ENCODE measurements around the gene NIPA2. TPM values are rescaled to one million over a fixed set of nuclear protein-coding genes. Genes with fewer than 3 reads are reported as not detected.

NIPA2 gene
- total RNA-seq, 1 experiment from 2014 or later, result 89.4 TPM

DNA sequence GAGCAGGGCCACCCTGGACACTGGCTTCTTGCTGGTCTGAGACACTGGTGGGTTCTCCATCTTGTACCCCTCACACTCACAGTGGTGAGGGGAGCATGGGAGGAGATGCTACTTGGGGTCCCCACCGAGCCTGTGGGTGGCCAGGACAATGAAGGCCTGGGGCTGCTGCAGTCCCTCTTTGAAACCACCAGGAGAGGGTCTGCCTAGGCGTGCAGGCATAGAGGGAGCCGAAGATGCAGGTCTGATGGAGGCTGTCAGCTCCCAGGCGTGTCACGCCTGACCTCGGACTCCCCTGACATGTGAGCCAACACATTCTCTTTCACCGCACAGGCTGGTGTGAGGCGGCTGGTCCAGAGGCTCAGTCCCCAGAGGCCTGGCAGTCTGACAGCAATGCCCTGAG lies 39.1 kb downstream of the NIPA2 start:
- no peak overlapping the region for H3K27ac Mint-ChIP-seq (ENCODE audit: unreplicated experiment)
- POLR2A ChIA-PET, result no interaction called here
- peaks cover 90% of the 10 kb centered on the region for H3K36me3 Mint-ChIP-seq (ENCODE audit: insufficient read depth, unreplicated experiment)
- intact Hi-C loops (cut with micrococcal nuclease; ENCODE audit: unreplicated experiment), result no loop called here
- no peaks in the 10 kb centered on the region for H3K9me3 Mint-ChIP-seq (ENCODE audit: unreplicated experiment)
- peaks cover 11% of the 10 kb centered on the region for H3K36me3 ChIP-seq (ENCODE audit: control insufficient read depth, insufficient read depth, low read length)
- CTCF ChIA-PET, result no interaction called here
- no peaks in the 10 kb centered on the region for H3K9me3 ChIP-seq
- H3K4me3 ChIP-seq (ENCODE audit: low read depth, low read length), result no peak overlapping the region
- BruUV-seq (replicated peaks), result no TSS peak
- DNase-seq, result peak in 1 of 2 experiments; percentile 26
- H3K4me3 Mint-ChIP-seq (ENCODE audit: unreplicated experiment), result no peak overlapping the region
- H3K27me3 Mint-ChIP-seq (ENCODE audit: insufficient read depth, unreplicated experiment), result no peaks in the 10 kb centered on the region
- H3K4me1 Mint-ChIP-seq (ENCODE audit: low read depth, unreplicated experiment), result peaks cover 4% of the 10 kb centered on the region
- no peaks in the 10 kb centered on the region for H3K4me1 ChIP-seq
- TF ChIP-seq, protein P1, sequence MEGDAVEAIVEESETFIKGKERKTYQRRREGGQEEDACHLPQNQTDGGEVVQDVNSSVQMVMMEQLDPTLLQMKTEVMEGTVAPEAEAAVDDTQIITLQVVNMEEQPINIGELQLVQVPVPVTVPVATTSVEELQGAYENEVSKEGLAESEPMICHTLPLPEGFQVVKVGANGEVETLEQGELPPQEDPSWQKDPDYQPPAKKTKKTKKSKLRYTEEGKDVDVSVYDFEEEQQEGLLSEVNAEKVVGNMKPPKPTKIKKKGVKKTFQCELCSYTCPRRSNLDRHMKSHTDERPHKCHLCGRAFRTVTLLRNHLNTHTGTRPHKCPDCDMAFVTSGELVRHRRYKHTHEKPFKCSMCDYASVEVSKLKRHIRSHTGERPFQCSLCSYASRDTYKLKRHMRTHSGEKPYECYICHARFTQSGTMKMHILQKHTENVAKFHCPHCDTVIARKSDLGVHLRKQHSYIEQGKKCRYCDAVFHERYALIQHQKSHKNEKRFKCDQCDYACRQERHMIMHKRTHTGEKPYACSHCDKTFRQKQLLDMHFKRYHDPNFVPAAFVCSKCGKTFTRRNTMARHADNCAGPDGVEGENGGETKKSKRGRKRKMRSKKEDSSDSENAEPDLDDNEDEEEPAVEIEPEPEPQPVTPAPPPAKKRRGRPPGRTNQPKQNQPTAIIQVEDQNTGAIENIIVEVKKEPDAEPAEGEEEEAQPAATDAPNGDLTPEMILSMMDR (IDR thresholded peaks at IDR 0.05; ENCODE audit: insufficient read depth in 1 of 2, low read depth in 1 of 2, low read length in 1 of 2, severe bottlenecking in 1 of 2, unreplicated experiment in 1 of 2), result no peak
- no peaks in the 10 kb centered on the region for H3K27me3 ChIP-seq (replicated peaks; ENCODE audit: control insufficient read depth, insufficient read depth, low read length)

DNA sequence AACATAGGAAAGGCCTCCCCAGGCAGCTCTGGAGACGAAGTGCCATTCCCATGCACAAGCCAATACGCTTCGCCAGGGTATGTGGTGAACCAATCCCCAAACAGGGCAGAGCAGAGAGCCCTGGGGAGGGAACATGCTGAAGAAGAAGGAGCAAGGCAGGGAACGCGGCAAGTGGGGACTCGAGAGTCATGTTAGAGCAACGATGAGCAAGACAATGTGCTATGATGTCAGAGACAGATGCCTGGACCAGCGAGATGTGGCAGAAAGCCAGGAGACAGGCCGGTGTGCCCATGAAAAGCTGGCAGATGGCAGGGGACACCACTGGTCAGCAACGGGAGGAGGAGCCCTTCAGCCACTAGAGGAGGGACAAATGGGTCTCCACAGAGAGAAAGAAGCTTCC lies 39.6 kb downstream of the NIPA2 start:
- H3K4me3 Mint-ChIP-seq (ENCODE audit: unreplicated experiment), result no peak overlapping the region
- CTCF ChIA-PET, result no interaction called here
- BruUV-seq (replicated peaks), result no TSS peak

DNA sequence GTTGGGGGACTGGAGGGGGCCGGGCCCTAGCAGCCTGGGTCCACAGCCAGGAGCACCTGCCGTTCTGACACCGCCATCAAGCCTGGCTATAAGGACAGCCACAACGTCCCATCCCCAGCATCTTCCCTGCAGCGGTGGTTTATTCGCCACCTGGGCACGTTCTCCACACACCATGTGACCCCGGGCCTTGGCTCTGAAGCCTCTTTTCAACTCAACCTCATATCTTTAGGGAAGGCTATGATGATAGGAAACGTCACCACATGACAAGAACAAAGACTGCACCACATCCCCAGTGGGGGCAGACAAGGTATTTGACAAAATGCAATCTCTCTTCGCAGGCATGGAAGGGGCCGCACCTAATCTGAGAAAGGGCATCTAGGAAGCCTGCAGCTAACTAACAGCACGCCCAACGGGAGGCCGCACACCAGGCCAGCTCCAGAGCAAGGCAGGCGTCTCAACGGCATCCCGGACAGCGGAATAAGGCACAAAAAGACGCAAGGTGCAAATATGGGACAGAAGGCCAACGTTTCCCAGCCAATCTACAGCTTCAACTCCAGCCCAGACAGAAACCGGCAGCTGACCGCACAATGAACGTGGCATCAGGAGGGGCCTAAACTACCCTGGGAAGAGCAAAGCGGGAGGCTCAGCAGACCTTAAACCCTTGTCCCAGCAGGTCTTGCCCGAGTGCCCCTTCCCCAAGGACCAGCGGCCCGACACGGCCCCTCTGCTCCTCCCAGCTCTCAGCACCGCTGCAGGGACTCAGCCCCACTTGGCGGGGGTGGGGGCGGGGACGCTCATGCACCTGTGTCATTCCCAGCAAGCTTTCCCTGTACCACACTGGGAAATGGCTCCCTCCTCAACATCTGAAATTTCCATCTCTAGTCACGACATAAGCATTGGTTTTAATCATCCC lies 41.9 kb downstream of the NIPA2 start:
- BruUV-seq (replicated peaks), result no TSS peak
- peak in 1 of 2 experiments; percentile 17 for DNase-seq
- H3K27me3 ChIP-seq (replicated peaks; ENCODE audit: control insufficient read depth, insufficient read depth, low read length), result no peaks in the 10 kb centered on the region
- H3K9me3 ChIP-seq, result no peaks in the 10 kb centered on the region
- Mint-ChIP-seq H3K27ac (ENCODE audit: unreplicated experiment) (no peak overlapping the region), H3K9me3 (ENCODE audit: unreplicated experiment) (peaks cover 1% of the 10 kb centered on the region), H3K4me1 (ENCODE audit: low read depth, unreplicated experiment) (peaks cover 6% of the 10 kb centered on the region), H3K27me3 (ENCODE audit: insufficient read depth, unreplicated experiment) (no peaks in the 10 kb centered on the region), H3K4me3 (ENCODE audit: unreplicated experiment) (no peak overlapping the region), H3K36me3 (ENCODE audit: insufficient read depth, unreplicated experiment) (peaks cover 83% of the 10 kb centered on the region)
- intact Hi-C loops (cut with micrococcal nuclease; ENCODE audit: unreplicated experiment), result no loop called here
- H3K36me3 ChIP-seq (ENCODE audit: control insufficient read depth, insufficient read depth, low read length), result peaks cover 7% of the 10 kb centered on the region
- H3K4me1 ChIP-seq, result peaks cover 12% of the 10 kb centered on the region
- TF ChIP-seq, protein P1 (IDR thresholded peaks at IDR 0.05; ENCODE audit: insufficient read depth in 1 of 2, low read depth in 1 of 2, low read length in 1 of 2, severe bottlenecking in 1 of 2, unreplicated experiment in 1 of 2), result no peak
- H3K4me3 ChIP-seq (ENCODE audit: low read depth, low read length), result no peak overlapping the region
- ChIA-PET CTCF (no interaction called here), POLR2A (no interaction called here)

More for the DNA sequence above, 39.6 kb downstream of the NIPA2 start:
- H3K4me1 Mint-ChIP-seq (ENCODE audit: low read depth, unreplicated experiment), result peaks cover 4% of the 10 kb centered on the region
- peak in 1 of 2 experiments; percentile 30 for DNase-seq
- H3K27ac Mint-ChIP-seq (ENCODE audit: unreplicated experiment), result no peak overlapping the region
- Histone ChIP-seq H3K27me3 (replicated peaks; ENCODE audit: control insufficient read depth, insufficient read depth, low read length) (no peaks in the 10 kb centered on the region), H3K4me1 (no peaks in the 10 kb centered on the region), H3K36me3 (ENCODE audit: control insufficient read depth, insufficient read depth, low read length) (peaks cover 11% of the 10 kb centered on the region), H3K9me3 (no peaks in the 10 kb centered on the region), H3K4me3 (ENCODE audit: low read depth, low read length) (no peak overlapping the region)
- POLR2A ChIA-PET, result no interaction called here
- TF ChIP-seq, protein P1 (IDR thresholded peaks at IDR 0.05; ENCODE audit: insufficient read depth in 1 of 2, low read depth in 1 of 2, low read length in 1 of 2, severe bottlenecking in 1 of 2, unreplicated experiment in 1 of 2), result no peak
- H3K27me3 Mint-ChIP-seq (ENCODE audit: insufficient read depth, unreplicated experiment), result no peaks in the 10 kb centered on the region
- peaks cover 89% of the 10 kb centered on the region for H3K36me3 Mint-ChIP-seq (ENCODE audit: insufficient read depth, unreplicated experiment)
- no peaks in the 10 kb centered on the region for H3K9me3 Mint-ChIP-seq (ENCODE audit: unreplicated experiment)
- intact Hi-C loops (cut with micrococcal nuclease; ENCODE audit: unreplicated experiment), result no loop called here
